Panc1 (cell line): Measurements from ENCODE around the gene PKNOX2. TPM values are rescaled to one million over a fixed set of nuclear protein-coding genes. Genes with fewer than 3 reads are reported as not detected.
"Not testable (repeated sequence)": the region's sequence is repeated elsewhere in the genome, so short reads cannot be mapped to it uniquely, and the experiment has no call there.

ENCODE experiments used
- ATAC-seq: fragments of 200-7000 bp; cut with Tn5 transposase; 2 replicates; pipeline ENCODE4 v1.9.1; 2020; ENCODE audit warnings: mild to moderate bottlenecking, moderate library complexity
- BruUV-seq: library from RNA; stranded (reverse); fragments of 400-500 nt; replicated peaks from 2 replicates; lab custom pipeline; 2021; lab: Mats Ljungman, UMichigan
- CTCF ChIA-PET: fragments of 300-600 bp; sonication (Branson Sonifier 250); formaldehyde crosslinking; loops from one replicate; lab custom pipeline; 2022; ENCODE audit warnings: antibody characterized with exemption; lab: Charles Lee
- POLR2A ChIA-PET: fragments of 300-600 bp; sonication (Branson Sonifier 250); formaldehyde crosslinking; loops from one replicate; lab custom pipeline; 2022; ENCODE audit warnings: antibody characterized with exemption; lab: Charles Lee
- DNase-seq: peaks from one replicate; pipeline ENCODE4 v3.0.0-alpha.2; 2010; ENCODE audit warnings: low read depth, low spot score
- H3K27ac ChIP-seq: 2 replicates; pipeline ENCODE4 v1.5.1; 2011; ENCODE audit warnings: mild to moderate bottlenecking, low read length, inconsistent platforms
- H3K27me3 ChIP-seq: fragments of 200-500 bp; sonication (Bioruptor generic); 2 replicates; pipeline ENCODE4 v1.6.0; 2014; ENCODE audit warnings: low read length, inconsistent platforms; ENCODE audit not compliant: control insufficient read depth, insufficient read depth
- H3K36me3 ChIP-seq: fragments of 200-500 bp; sonication (Bioruptor generic); 2 replicates; pipeline ENCODE4 v1.5.1; 2014; ENCODE audit warnings: inconsistent platforms, mild to moderate bottlenecking, low read length, moderate library complexity; ENCODE audit not compliant: control insufficient read depth, insufficient read depth
- H3K4me1 ChIP-seq: 2 replicates; pipeline ENCODE4 v1.5.1; 2011; ENCODE audit warnings: inconsistent platforms, mild to moderate bottlenecking, low read length, moderate library complexity; ENCODE audit not compliant: control insufficient read depth, insufficient read depth
- H3K4me3 ChIP-seq, 2 experiments: 2 replicates each; pipeline ENCODE4 v1.5.1; 2011 to 2012; ENCODE audit warnings: low read depth in 2 of 2, low read length in 2 of 2, mild to moderate bottlenecking in 2 of 2, inconsistent platforms in 1 of 2, moderate library complexity in 1 of 2
- H3K9me3 ChIP-seq: fragments of 200-500 bp; sonication (Bioruptor generic); 2 replicates; pipeline ENCODE4 v1.5.1; 2014; ENCODE audit warnings: low read depth, mild to moderate bottlenecking, inconsistent platforms, low read length, moderate library complexity; ENCODE audit not compliant: control insufficient read depth, insufficient read depth
- CTCF ChIP-seq: fragments of 450-650 bp; IDR thresholded peaks from 2 replicates; pipeline ENCODE4 v1.5.1; 2017; ENCODE audit warnings: mild to moderate bottlenecking
- POLR2AphosphoS5 ChIP-seq: IDR thresholded peaks from 2 replicates; pipeline ENCODE4 v1.6.1; 2012; ENCODE audit warnings: mild to moderate bottlenecking, low read depth, low read length, moderate library complexity
- REST ChIP-seq, 2 experiments: IDR thresholded peaks; 2 replicates each; pipeline ENCODE4 v1.6.1; 2011 to 2012; ENCODE audit warnings: low read depth in 2 of 2, control low read depth in 1 of 2, low read length in 1 of 2, mild to moderate bottlenecking in 1 of 2, moderate library complexity in 1 of 2; ENCODE audit not compliant: insufficient read depth in 1 of 2
- SIN3A ChIP-seq: IDR thresholded peaks from 2 replicates; pipeline ENCODE4 v1.6.1; 2012; ENCODE audit warnings: low read depth, mild to moderate bottlenecking, low read length, moderate library complexity, borderline replicate concordance; ENCODE audit not compliant: insufficient read depth
- TCF7L2 ChIP-seq: IDR thresholded peaks from 2 replicates; pipeline ENCODE4 v1.6.1; 2011; ENCODE audit warnings: mild to moderate bottlenecking, low read depth, low read length, inconsistent platforms
- in situ Hi-C: cut with HindIII; loops from 2 replicates; pipeline ENCODE4 v1.10.0; 2016; ENCODE audit warnings: low sequenced_read_pairs, low pct_unique_long_range_greater_than_20kb
- intact Hi-C: fragments of 100-400 bp; cut with micrococcal nuclease; formaldehyde crosslinking; loops from one replicate; pipeline ENCODE4 v1.10.0; 2022; ENCODE audit not compliant: unreplicated experiment
- total RNA-seq: library from RNA; stranded (reverse); gene quantifications from one replicate; pipeline ENCODE4 v1.2.1, GENCODE V29; 2021; ENCODE audit not compliant: unreplicated experiment

Gene PKNOX2
- total RNA-seq, 1 experiment from 2014 or later = not detected

GRCh38 chr11:125222494-125222893 is 57.9 kb downstream of the PKNOX2 start:
- no peak for DNase-seq
- no peak for TF ChIP-seq CTCF
- TF ChIP-seq REST (IDR thresholded peaks at IDR 0.05; ENCODE audit: insufficient read depth in 1 of 2, low read depth in 2 of 2, low read length in 1 of 2) = no peak
- no peak for TF ChIP-seq POLR2AphosphoS5
- no peak for TF ChIP-seq TCF7L2
- TF ChIP-seq SIN3A = no peak
- H3K4me3 ChIP-seq = no peak overlapping the region
- intact Hi-C loops = no loop called here
- no peaks in the 10 kb centered on the region for H3K4me1 ChIP-seq
- H3K9me3 ChIP-seq = no peaks in the 10 kb centered on the region
- H3K27ac ChIP-seq = no peak overlapping the region
- ChIA-PET CTCF (no interaction called here), POLR2A (no interaction called here)
- peaks cover 4% of the 10 kb centered on the region; the same call in 1 of the 2 replicates for H3K27me3 ChIP-seq
- H3K36me3 ChIP-seq = no peaks in the 10 kb centered on the region
- in situ Hi-C loops = no loop called here
- no TSS peak for BruUV-seq
- ATAC-seq = no peak

- H3K27ac ChIP-seq, intact Hi-C loops, H3K36me3 ChIP-seq, H3K4me3 ChIP-seq, POLR2A ChIA-PET, H3K4me1 ChIP-seq, ATAC-seq, DNase-seq, H3K27me3 ChIP-seq, H3K9me3 ChIP-seq, in situ Hi-C loops, BruUV-seq: not testable (repeated sequence)
- CTCF ChIA-PET = interaction anchor here (0.7 kb wide), 1 partner anchor 123 kb away, joined by 4 read pairs; no protein-coding TSS in a partner anchor
These were observed 58.6 kb downstream of the PKNOX2 start for GRCh38 chr11:125223161-125223560.

- ChIA-PET CTCF (interaction anchor here (0.8 kb wide), 1 partner anchor 11 kb away, joined by 3 read pairs; no protein-coding TSS in a partner anchor), POLR2A (interaction anchor here (0.6 kb wide), 1 partner anchor 64 kb away, joined by 3 read pairs; no protein-coding TSS in a partner anchor)
- no peak for DNase-seq
- no peak for ATAC-seq
- Histone ChIP-seq H3K27me3 (peaks cover 9% of the 10 kb centered on the region; the same call in 1 of the 2 replicates), H3K4me3 (no peak overlapping the region), H3K4me1 (no peaks in the 10 kb centered on the region), H3K36me3 (no peaks in the 10 kb centered on the region), H3K9me3 (no peaks in the 10 kb centered on the region), H3K27ac (no peak overlapping the region)
- in situ Hi-C loops (no loop called here), intact Hi-C loops (no loop called here)
- BruUV-seq = no TSS peak
- TF ChIP-seq CTCF (no peak), POLR2AphosphoS5 (no peak)
These were observed 59.4 kb downstream of the PKNOX2 start for GRCh38 chr11:125223901-125224361.
